ENCODE results near the gene TMEM63B.
"Not testable (repeated sequence)": the region's sequence is repeated elsewhere in the genome, so short reads cannot be mapped to it uniquely, and the experiment has no call there.

Gene TMEM63B

GRCh38 chr6:44188819-44189218 is 61.5 kb downstream of the TMEM63B start:
- Histone ChIP-seq H3K27ac (no peak overlapping the region), H3K9ac (ENCODE audit: insufficient read length) (no peak overlapping the region), H3K36me3 (ENCODE audit: insufficient read depth, low read length) (no peaks in the 10 kb centered on the region), H3K4me3 (no peak overlapping the region), H3K9me3 (ENCODE audit: low read depth, low read length) (no peaks in the 10 kb centered on the region)
- DNase-seq (ENCODE audit: low read depth, low spot score), result no peak
- no peak for TF ChIP-seq EZH2 (IDR thresholded peaks at IDR 0.05)
- no peak for TF ChIP-seq FOXP2 (optimal IDR thresholded peaks at IDR 0.05; ENCODE audit: control extremely low read depth, extremely low read length, insufficient read depth)
- no peak for TF ChIP-seq POLR2AphosphoS5 (IDR thresholded peaks at IDR 0.05; ENCODE audit: borderline replicate concordance, low read depth, low read length)

DNA sequence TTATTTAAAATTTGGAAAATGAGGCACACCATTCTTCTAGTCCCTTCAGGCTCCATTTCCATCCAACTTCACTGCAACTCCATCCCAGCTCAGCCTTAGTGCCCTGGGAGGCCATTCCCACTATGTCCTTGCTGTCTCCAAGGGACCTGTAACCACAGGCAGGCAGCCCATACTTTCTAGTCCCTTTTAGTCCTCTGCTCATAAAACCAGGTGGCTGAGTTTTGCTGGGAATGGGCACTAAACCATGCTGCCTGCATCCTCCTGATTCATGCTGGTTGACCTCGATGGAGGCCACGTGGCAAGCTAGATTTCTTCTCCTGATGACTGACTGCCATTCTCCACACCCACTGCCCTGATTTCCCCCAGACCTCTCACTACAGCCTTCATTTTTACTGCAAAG is 61.9 kb downstream of the TMEM63B start:
- Histone ChIP-seq H3K36me3 (ENCODE audit: insufficient read depth, low read length) (no peaks in the 10 kb centered on the region), H3K9ac (ENCODE audit: insufficient read length) (no peak overlapping the region), H3K4me3 (no peak overlapping the region), H3K27ac (no peak overlapping the region), H3K9me3 (ENCODE audit: low read depth, low read length) (no peaks in the 10 kb centered on the region)
- DNase-seq (ENCODE audit: low read depth, low spot score), result no peak
- TF ChIP-seq POLR2AphosphoS5 (IDR thresholded peaks at IDR 0.05; ENCODE audit: borderline replicate concordance, low read depth, low read length), result no peak
- TF ChIP-seq EZH2 (IDR thresholded peaks at IDR 0.05), result no peak
- no peak for TF ChIP-seq FOXP2 (optimal IDR thresholded peaks at IDR 0.05; ENCODE audit: control extremely low read depth, extremely low read length, insufficient read depth)

DNA sequence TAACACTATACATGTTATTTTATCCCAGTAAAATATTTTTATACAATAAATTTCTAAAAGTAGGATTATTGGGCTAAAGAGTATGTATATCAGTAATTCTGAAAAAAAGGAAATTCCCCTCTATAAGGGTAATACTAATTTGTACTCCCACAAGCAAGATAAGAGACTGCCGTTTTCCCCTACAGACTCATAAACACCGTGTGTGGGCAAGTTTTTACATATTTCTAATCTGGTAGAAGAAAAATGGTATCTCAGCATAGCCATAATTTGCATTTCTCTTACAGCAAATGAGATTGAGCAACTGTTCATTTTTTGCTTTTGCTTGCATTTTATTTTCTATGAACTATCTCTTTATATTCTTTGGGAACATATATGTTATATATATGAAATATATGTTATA is 63.4 kb downstream of the TMEM63B start:
- Histone ChIP-seq H3K9ac (ENCODE audit: insufficient read length) (no peak overlapping the region), H3K4me3 (no peak overlapping the region), H3K27ac (peak overlapping the region; percentile 81; the same call in 1 of the 2 replicates), H3K36me3 (ENCODE audit: insufficient read depth, low read length) (no peaks in the 10 kb centered on the region), H3K9me3 (ENCODE audit: low read depth, low read length) (no peaks in the 10 kb centered on the region)
- no peak for TF ChIP-seq EZH2 (IDR thresholded peaks at IDR 0.05)
- no peak for TF ChIP-seq POLR2AphosphoS5 (IDR thresholded peaks at IDR 0.05; ENCODE audit: borderline replicate concordance, low read depth, low read length)
- TF ChIP-seq FOXP2 (optimal IDR thresholded peaks at IDR 0.05; ENCODE audit: control extremely low read depth, extremely low read length, insufficient read depth), result no peak
- peak; percentile 93 for DNase-seq (ENCODE audit: low read depth, low spot score)

DNA sequence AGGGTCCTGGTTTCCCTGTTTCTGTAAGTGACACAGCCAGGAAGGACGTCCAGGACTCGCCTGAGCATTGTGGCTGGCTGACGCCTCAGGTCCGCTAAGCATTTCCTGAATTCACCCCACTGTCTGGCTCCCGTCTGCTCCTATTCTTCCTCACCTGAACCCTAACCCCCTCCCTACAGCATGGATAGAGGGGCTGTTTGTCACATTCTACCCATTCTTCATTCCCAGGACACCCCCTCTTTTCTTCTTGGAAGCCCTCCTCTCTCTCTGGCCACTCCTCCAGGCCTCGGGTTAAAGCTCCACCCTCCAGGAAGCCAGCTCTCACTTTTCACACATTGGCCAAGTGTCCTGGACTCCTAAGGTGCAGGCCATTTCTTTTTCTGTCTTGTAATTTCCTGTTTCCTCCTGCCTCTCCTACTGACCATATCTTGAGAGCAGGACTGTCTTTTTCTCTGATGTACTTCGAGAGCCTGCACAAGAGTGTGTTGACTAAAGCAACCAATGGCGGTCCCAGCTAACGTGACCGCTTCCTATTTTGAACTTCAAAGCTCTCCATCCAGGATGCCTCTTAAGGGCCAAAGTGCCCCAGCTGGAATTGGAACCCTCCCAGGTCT is 65.2 kb downstream of the TMEM63B start:
- Histone ChIP-seq H3K36me3 (ENCODE audit: insufficient read depth, low read length) (no peaks in the 10 kb centered on the region), H3K4me3 (no peak overlapping the region), H3K9ac (ENCODE audit: insufficient read length) (no peak overlapping the region), H3K9me3 (ENCODE audit: low read depth, low read length) (no peaks in the 10 kb centered on the region), H3K27ac (no peak overlapping the region)
- TF ChIP-seq FOXP2 (optimal IDR thresholded peaks at IDR 0.05; ENCODE audit: control extremely low read depth, extremely low read length, insufficient read depth) (no peak), EZH2 (IDR thresholded peaks at IDR 0.05) (no peak), POLR2AphosphoS5 (IDR thresholded peaks at IDR 0.05; ENCODE audit: borderline replicate concordance, low read depth, low read length) (no peak)
- DNase-seq (ENCODE audit: low read depth, low spot score), result no peak

DNA sequence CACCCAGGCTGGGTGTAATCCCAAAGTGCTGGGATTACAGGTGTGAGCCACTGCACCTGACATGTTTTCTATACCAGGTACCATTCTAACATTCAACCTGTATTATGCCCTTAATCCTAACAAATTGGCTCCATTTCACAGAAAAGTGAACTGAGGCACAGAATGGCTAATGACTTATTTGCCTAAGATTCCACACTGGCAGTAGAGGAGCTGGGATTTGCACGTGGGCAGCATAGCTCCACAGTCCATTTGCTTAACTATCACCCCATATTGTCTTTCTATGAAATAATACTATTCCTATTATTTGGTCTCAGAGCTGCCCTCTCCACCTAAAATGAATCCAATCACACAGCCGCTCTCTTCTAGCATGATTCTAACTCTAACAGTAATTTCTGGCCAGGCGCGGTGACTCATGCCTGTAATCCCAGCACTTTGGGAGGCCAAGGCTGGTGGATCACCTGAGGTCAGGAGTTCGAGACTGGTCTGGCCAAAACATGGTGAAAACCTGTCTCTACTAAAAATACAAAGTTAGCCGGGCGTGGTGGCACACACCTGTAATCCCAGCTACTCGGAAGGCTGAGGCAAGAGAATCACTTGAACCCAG is 66.1 kb downstream of the TMEM63B start:
- TF ChIP-seq EZH2 (IDR thresholded peaks at IDR 0.05) (no peak), FOXP2 (optimal IDR thresholded peaks at IDR 0.05; ENCODE audit: control extremely low read depth, extremely low read length, insufficient read depth) (no peak), POLR2AphosphoS5 (IDR thresholded peaks at IDR 0.05; ENCODE audit: borderline replicate concordance, low read depth, low read length) (no peak)
- H3K4me3 ChIP-seq, result no peak overlapping the region
- H3K27ac ChIP-seq, result no peak overlapping the region
- H3K9me3 ChIP-seq (ENCODE audit: low read depth, low read length), result no peaks in the 10 kb centered on the region
- H3K36me3 ChIP-seq (ENCODE audit: insufficient read depth, low read length), result no peaks in the 10 kb centered on the region
- no peak overlapping the region for H3K9ac ChIP-seq (ENCODE audit: insufficient read length)
- no peak for DNase-seq (ENCODE audit: low read depth, low spot score)

- H3K9ac ChIP-seq (ENCODE audit: insufficient read length), result no peak overlapping the region
Measured at GRCh38 chr6:44194326-44194725, 67.0 kb downstream of the TMEM63B start.

DNA sequence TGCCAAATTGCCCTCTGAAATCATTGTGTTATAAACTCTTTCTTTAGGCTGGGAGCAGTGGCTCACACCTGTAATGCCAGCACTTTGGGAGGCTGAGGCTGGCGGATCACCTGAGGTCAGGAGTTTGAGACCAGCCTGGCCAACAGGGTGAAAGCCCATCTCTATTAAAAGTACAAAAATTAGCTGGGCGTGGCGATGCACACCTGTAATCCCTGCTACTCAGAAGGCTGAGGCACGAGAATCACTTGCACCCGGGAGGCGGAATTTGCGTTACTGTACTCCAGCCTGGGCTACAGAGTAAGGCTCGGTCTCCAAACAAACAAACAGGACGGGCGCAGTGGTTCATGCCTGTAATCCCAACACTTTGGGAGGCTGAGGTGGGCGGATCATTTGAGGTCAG is 69.0 kb downstream of the TMEM63B start:
- not testable (repeated sequence) for H3K9ac ChIP-seq (ENCODE audit: insufficient read length); DNase-seq (ENCODE audit: low read depth, low spot score); H3K27ac ChIP-seq; H3K36me3 ChIP-seq (ENCODE audit: insufficient read depth, low read length); H3K4me3 ChIP-seq; H3K9me3 ChIP-seq (ENCODE audit: low read depth, low read length)

More at GRCh38 chr6:44194326-44194725, 67.0 kb downstream of the TMEM63B start:
- H3K4me3 ChIP-seq, result no peak overlapping the region
- no peak for TF ChIP-seq EZH2 (IDR thresholded peaks at IDR 0.05)
- no peak for TF ChIP-seq FOXP2 (optimal IDR thresholded peaks at IDR 0.05; ENCODE audit: control extremely low read depth, extremely low read length, insufficient read depth)
- TF ChIP-seq POLR2AphosphoS5 (IDR thresholded peaks at IDR 0.05; ENCODE audit: borderline replicate concordance, low read depth, low read length), result no peak
- no peak overlapping the region for H3K27ac ChIP-seq
- no peaks in the 10 kb centered on the region for H3K36me3 ChIP-seq (ENCODE audit: insufficient read depth, low read length)
- DNase-seq (ENCODE audit: low read depth, low spot score), result no peak
- no peaks in the 10 kb centered on the region for H3K9me3 ChIP-seq (ENCODE audit: low read depth, low read length)

GRCh38 chr6:44198684-44199083 is 71.3 kb downstream of the TMEM63B start:
- Histone ChIP-seq H3K9ac (ENCODE audit: insufficient read length) (no peak overlapping the region), H3K9me3 (ENCODE audit: low read depth, low read length) (no peaks in the 10 kb centered on the region), H3K4me3 (no peak overlapping the region), H3K36me3 (ENCODE audit: insufficient read depth, low read length) (no peaks in the 10 kb centered on the region), H3K27ac (no peak overlapping the region)
- TF ChIP-seq FOXP2 (optimal IDR thresholded peaks at IDR 0.05; ENCODE audit: control extremely low read depth, extremely low read length, insufficient read depth), result no peak
- TF ChIP-seq EZH2 (IDR thresholded peaks at IDR 0.05), result no peak
- no peak for TF ChIP-seq POLR2AphosphoS5 (IDR thresholded peaks at IDR 0.05; ENCODE audit: borderline replicate concordance, low read depth, low read length)
- DNase-seq (ENCODE audit: low read depth, low spot score), result no peak

DNA sequence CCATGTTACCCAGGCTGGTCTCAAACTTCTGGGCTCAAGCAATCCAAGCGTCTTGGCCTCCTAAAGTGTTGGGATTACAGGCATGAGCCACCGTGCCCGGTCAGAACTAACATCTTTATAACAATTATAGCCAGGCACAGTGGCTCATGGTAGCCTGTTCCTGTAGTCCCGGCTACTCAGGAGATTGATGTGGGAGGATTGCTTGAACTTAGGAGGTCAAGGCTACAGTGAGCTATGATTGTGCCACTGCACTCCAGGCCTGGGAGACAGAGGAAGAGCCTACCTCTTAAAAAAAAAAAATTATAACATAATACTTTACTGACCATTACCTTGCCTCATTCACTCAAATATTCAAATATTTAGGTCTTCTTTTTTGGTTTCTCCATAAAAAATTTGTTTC is 72.5 kb downstream of the TMEM63B start:
- H3K36me3 ChIP-seq (ENCODE audit: insufficient read depth, low read length), result no peaks in the 10 kb centered on the region
- TF ChIP-seq POLR2AphosphoS5 (IDR thresholded peaks at IDR 0.05; ENCODE audit: borderline replicate concordance, low read depth, low read length), result no peak
- no peak overlapping the region for H3K27ac ChIP-seq
- no peak overlapping the region for H3K4me3 ChIP-seq
- no peaks in the 10 kb centered on the region for H3K9me3 ChIP-seq (ENCODE audit: low read depth, low read length)
- no peak overlapping the region for H3K9ac ChIP-seq (ENCODE audit: insufficient read length)
- DNase-seq (ENCODE audit: low read depth, low spot score), result no peak
